ENCODE data around the gene TTYH3. TPM values are rescaled to one million over a fixed set of nuclear protein-coding genes. Genes with fewer than 3 reads are reported as not detected.

The TTYH3 gene
- total and polyA plus RNA-seq, 2 of the 8 experiments (the other 6 are each of a cell fraction or from before 2014, with no cell fraction given): 66.2 to 169 TPM

- TF ChIP-seq, protein P1, sequence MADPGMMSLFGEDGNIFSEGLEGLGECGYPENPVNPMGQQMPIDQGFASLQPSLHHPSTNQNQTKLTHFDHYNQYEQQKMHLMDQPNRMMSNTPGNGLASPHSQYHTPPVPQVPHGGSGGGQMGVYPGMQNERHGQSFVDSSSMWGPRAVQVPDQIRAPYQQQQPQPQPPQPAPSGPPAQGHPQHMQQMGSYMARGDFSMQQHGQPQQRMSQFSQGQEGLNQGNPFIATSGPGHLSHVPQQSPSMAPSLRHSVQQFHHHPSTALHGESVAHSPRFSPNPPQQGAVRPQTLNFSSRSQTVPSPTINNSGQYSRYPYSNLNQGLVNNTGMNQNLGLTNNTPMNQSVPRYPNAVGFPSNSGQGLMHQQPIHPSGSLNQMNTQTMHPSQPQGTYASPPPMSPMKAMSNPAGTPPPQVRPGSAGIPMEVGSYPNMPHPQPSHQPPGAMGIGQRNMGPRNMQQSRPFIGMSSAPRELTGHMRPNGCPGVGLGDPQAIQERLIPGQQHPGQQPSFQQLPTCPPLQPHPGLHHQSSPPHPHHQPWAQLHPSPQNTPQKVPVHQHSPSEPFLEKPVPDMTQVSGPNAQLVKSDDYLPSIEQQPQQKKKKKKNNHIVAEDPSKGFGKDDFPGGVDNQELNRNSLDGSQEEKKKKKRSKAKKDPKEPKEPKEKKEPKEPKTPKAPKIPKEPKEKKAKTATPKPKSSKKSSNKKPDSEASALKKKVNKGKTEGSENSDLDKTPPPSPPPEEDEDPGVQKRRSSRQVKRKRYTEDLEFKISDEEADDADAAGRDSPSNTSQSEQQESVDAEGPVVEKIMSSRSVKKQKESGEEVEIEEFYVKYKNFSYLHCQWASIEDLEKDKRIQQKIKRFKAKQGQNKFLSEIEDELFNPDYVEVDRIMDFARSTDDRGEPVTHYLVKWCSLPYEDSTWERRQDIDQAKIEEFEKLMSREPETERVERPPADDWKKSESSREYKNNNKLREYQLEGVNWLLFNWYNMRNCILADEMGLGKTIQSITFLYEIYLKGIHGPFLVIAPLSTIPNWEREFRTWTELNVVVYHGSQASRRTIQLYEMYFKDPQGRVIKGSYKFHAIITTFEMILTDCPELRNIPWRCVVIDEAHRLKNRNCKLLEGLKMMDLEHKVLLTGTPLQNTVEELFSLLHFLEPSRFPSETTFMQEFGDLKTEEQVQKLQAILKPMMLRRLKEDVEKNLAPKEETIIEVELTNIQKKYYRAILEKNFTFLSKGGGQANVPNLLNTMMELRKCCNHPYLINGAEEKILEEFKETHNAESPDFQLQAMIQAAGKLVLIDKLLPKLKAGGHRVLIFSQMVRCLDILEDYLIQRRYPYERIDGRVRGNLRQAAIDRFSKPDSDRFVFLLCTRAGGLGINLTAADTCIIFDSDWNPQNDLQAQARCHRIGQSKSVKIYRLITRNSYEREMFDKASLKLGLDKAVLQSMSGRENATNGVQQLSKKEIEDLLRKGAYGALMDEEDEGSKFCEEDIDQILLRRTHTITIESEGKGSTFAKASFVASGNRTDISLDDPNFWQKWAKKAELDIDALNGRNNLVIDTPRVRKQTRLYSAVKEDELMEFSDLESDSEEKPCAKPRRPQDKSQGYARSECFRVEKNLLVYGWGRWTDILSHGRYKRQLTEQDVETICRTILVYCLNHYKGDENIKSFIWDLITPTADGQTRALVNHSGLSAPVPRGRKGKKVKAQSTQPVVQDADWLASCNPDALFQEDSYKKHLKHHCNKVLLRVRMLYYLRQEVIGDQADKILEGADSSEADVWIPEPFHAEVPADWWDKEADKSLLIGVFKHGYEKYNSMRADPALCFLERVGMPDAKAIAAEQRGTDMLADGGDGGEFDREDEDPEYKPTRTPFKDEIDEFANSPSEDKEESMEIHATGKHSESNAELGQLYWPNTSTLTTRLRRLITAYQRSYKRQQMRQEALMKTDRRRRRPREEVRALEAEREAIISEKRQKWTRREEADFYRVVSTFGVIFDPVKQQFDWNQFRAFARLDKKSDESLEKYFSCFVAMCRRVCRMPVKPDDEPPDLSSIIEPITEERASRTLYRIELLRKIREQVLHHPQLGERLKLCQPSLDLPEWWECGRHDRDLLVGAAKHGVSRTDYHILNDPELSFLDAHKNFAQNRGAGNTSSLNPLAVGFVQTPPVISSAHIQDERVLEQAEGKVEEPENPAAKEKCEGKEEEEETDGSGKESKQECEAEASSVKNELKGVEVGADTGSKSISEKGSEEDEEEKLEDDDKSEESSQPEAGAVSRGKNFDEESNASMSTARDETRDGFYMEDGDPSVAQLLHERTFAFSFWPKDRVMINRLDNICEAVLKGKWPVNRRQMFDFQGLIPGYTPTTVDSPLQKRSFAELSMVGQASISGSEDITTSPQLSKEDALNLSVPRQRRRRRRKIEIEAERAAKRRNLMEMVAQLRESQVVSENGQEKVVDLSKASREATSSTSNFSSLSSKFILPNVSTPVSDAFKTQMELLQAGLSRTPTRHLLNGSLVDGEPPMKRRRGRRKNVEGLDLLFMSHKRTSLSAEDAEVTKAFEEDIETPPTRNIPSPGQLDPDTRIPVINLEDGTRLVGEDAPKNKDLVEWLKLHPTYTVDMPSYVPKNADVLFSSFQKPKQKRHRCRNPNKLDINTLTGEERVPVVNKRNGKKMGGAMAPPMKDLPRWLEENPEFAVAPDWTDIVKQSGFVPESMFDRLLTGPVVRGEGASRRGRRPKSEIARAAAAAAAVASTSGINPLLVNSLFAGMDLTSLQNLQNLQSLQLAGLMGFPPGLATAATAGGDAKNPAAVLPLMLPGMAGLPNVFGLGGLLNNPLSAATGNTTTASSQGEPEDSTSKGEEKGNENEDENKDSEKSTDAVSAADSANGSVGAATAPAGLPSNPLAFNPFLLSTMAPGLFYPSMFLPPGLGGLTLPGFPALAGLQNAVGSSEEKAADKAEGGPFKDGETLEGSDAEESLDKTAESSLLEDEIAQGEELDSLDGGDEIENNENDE (IDR thresholded peaks at IDR 0.05; ENCODE audit: insufficient replicate concordance, low read length): no peak
- no peak for TF ChIP-seq SP2 (IDR thresholded peaks at IDR 0.05; ENCODE audit: low read length)
- no peak for TF ChIP-seq PHF8 (conservative IDR thresholded peaks at IDR 0.05; ENCODE audit: low read depth, low read length)
- TF ChIP-seq, protein P2, sequence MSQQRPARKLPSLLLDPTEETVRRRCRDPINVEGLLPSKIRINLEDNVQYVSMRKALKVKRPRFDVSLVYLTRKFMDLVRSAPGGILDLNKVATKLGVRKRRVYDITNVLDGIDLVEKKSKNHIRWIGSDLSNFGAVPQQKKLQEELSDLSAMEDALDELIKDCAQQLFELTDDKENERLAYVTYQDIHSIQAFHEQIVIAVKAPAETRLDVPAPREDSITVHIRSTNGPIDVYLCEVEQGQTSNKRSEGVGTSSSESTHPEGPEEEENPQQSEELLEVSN (IDR thresholded peaks at IDR 0.05): no peak
- no peak for TF ChIP-seq HDAC6 (IDR thresholded peaks at IDR 0.05; ENCODE audit: low read depth, low read length)
- TF ChIP-seq SIX5 (IDR thresholded peaks at IDR 0.05; ENCODE audit: low read depth, low read length): no peak
- no peak for TF ChIP-seq SIRT6 (IDR thresholded peaks at IDR 0.05; ENCODE audit: low read length)
- TF ChIP-seq, protein P3, sequence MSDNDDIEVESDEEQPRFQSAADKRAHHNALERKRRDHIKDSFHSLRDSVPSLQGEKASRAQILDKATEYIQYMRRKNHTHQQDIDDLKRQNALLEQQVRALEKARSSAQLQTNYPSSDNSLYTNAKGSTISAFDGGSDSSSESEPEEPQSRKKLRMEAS (IDR thresholded peaks at IDR 0.05): no peak
- TF ChIP-seq CREB1 (IDR thresholded peaks at IDR 0.05): no peak
- no peak for TF ChIP-seq NANOG (IDR thresholded peaks at IDR 0.05; ENCODE audit: insufficient read depth, low read depth, low read length, poor library complexity, severe bottlenecking)
- no peak for TF ChIP-seq NRF1 (IDR thresholded peaks at IDR 0.05; ENCODE audit: low read depth, low read length)
These were observed 34.4 kb downstream of the TTYH3 start (continued) for GRCh38 chr7:2666155-2666554.

All from H1 (cell line).